ENCODE data around the gene PPTC7.
"Not testable (repeated sequence)": the region's sequence is repeated elsewhere in the genome, so short reads cannot be mapped to it uniquely, and the experiment has no call there.

The PPTC7 gene

DNA sequence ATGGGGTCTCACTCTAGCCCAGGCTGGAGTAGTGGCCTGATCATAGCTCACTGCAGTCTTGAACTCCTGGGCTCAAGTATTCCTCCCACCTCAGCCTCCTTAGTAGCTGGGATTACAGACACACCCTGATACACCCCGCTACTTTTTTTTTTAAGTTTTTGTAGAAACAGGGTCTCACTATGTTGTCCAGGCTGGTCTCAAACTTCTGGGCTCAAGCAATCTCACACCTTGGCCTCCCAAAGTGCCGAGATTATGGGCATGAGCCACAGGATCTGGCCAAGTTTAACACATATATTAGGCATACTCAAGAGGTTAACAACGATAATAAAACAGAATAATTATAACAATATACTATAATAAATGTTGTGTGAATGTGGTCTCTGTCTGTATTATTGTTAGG is 25.8 kb downstream of the PPTC7 start:
- H3K9me3 ChIP-seq (ENCODE audit: low read length) = no peaks in the 10 kb centered on the region
- H3K36me3 ChIP-seq (ENCODE audit: insufficient read depth, low read length) = no peaks in the 10 kb centered on the region
- H3K27me3 ChIP-seq (ENCODE audit: control insufficient read depth in 1 of 2, insufficient read depth in 2 of 2, low read length in 2 of 2) = no peaks in the 10 kb centered on the region
- peaks cover 34% of the 10 kb centered on the region for H3K4me1 ChIP-seq (ENCODE audit: insufficient read depth, low read length)
- no peak overlapping the region for H3K27ac ChIP-seq (ENCODE audit: low read depth, low read length)
- H3K9ac ChIP-seq (ENCODE audit: low read length) = no peak overlapping the region
- no peak overlapping the region for H3K4me3 ChIP-seq (ENCODE audit: low read depth in 1 of 2, low read length in 2 of 2)

DNA sequence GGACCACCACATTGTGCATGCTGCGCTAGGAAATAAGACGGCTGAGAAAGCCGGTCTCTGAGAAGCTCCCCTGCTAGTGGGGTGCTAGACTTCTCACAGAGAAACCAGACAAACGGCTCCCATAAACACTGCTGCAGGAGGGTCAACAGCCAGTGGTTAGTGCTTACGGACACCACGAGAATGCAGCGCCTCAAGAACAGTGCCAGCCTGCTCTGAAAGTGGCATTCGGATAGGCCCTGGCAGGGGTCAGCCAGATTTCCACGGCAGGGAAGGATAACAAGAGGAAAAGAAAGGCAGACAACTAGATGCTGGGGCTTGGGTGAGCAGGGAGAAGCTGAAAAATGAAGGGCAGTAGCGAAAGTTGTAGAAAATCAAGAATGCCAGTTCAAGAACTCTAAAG is 26.4 kb downstream of the PPTC7 start:
- H3K27me3 ChIP-seq (ENCODE audit: control insufficient read depth in 1 of 2, insufficient read depth in 2 of 2, low read length in 2 of 2) = no peaks in the 10 kb centered on the region
- H3K4me1 ChIP-seq (ENCODE audit: insufficient read depth, low read length) = peaks cover 28% of the 10 kb centered on the region
- H3K36me3 ChIP-seq (ENCODE audit: insufficient read depth, low read length) = no peaks in the 10 kb centered on the region
- no peak overlapping the region for H3K9ac ChIP-seq (ENCODE audit: low read length)
- no peaks in the 10 kb centered on the region for H3K9me3 ChIP-seq (ENCODE audit: low read length)
- H3K4me3 ChIP-seq (ENCODE audit: low read depth in 1 of 2, low read length in 2 of 2) = no peak overlapping the region
- H3K27ac ChIP-seq (ENCODE audit: low read depth, low read length) = peak overlapping the region; percentile 65

- H3K9me3 ChIP-seq (ENCODE audit: low read length) = no peaks in the 10 kb centered on the region
- peaks cover 27% of the 10 kb centered on the region for H3K4me1 ChIP-seq (ENCODE audit: insufficient read depth, low read length)
- H3K36me3 ChIP-seq (ENCODE audit: insufficient read depth, low read length) = no peaks in the 10 kb centered on the region
- H3K4me3 ChIP-seq (ENCODE audit: low read depth in 1 of 2, low read length in 2 of 2) = peak overlapping the region in 1 of 2 donors; percentile 2
- no peaks in the 10 kb centered on the region for H3K27me3 ChIP-seq (ENCODE audit: control insufficient read depth in 1 of 2, insufficient read depth in 2 of 2, low read length in 2 of 2)
- H3K9ac ChIP-seq (ENCODE audit: low read length) = no peak overlapping the region
- H3K27ac ChIP-seq (ENCODE audit: low read depth, low read length) = peak overlapping the region; percentile 36
These were observed 27.3 kb downstream of the PPTC7 start for GRCh38 chr12:110555577-110556406.

DNA sequence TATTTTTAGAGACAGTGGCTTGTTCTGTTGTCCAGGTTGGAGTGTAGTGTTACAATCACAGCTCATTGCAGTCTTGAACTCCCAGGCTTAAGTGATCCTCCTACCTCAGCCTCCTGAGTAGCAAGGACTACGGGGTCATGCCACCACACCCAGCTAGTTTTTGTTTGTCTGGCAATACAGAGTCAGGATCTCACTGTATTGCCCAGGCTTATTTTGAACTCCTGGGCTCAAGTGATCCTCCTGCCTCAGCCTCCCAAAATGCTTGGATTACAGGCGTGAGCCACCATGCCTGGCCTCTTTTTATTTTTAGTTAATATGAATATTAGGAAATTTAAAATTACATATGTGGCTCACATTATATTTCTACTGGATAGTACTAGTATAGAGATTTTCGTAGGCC is 28.9 kb downstream of the PPTC7 start:
- Histone ChIP-seq H3K36me3 (ENCODE audit: insufficient read depth, low read length) (no peaks in the 10 kb centered on the region), H3K4me3 (ENCODE audit: low read depth in 1 of 2, low read length in 2 of 2) (no peak overlapping the region), H3K4me1 (ENCODE audit: insufficient read depth, low read length) (peaks cover 35% of the 10 kb centered on the region), H3K27ac (ENCODE audit: low read depth, low read length) (no peak overlapping the region), H3K9me3 (ENCODE audit: low read length) (no peaks in the 10 kb centered on the region), H3K9ac (ENCODE audit: low read length) (no peak overlapping the region), H3K27me3 (ENCODE audit: control insufficient read depth in 1 of 2, insufficient read depth in 2 of 2, low read length in 2 of 2) (no peaks in the 10 kb centered on the region)

- peaks cover 46% of the 10 kb centered on the region for H3K4me1 ChIP-seq (ENCODE audit: insufficient read depth, low read length)
- no peak overlapping the region for H3K9ac ChIP-seq (ENCODE audit: low read length)
- H3K4me3 ChIP-seq (ENCODE audit: low read depth in 1 of 2, low read length in 2 of 2) = no peak overlapping the region
- no peaks in the 10 kb centered on the region for H3K9me3 ChIP-seq (ENCODE audit: low read length)
- H3K27me3 ChIP-seq (ENCODE audit: control insufficient read depth in 1 of 2, insufficient read depth in 2 of 2, low read length in 2 of 2) = no peaks in the 10 kb centered on the region
- no peaks in the 10 kb centered on the region for H3K36me3 ChIP-seq (ENCODE audit: insufficient read depth, low read length)
- no peak overlapping the region for H3K27ac ChIP-seq (ENCODE audit: low read depth, low read length)
These were observed 32.1 kb downstream of the PPTC7 start for GRCh38 chr12:110550981-110551380.

- H3K4me1 ChIP-seq (ENCODE audit: insufficient read depth, low read length) = peaks cover 44% of the 10 kb centered on the region
- H3K27ac ChIP-seq (ENCODE audit: low read depth, low read length) = peak overlapping the region; percentile 3
- H3K4me3 ChIP-seq (ENCODE audit: low read depth in 1 of 2, low read length in 2 of 2) = no peak overlapping the region
- no peaks in the 10 kb centered on the region for H3K36me3 ChIP-seq (ENCODE audit: insufficient read depth, low read length)
- H3K9me3 ChIP-seq (ENCODE audit: low read length) = no peaks in the 10 kb centered on the region
- no peak overlapping the region for H3K9ac ChIP-seq (ENCODE audit: low read length)
- no peaks in the 10 kb centered on the region for H3K27me3 ChIP-seq (ENCODE audit: control insufficient read depth in 1 of 2, insufficient read depth in 2 of 2, low read length in 2 of 2)
These were observed 33.4 kb downstream of the PPTC7 start for GRCh38 chr12:110549716-110550115.

DNA sequence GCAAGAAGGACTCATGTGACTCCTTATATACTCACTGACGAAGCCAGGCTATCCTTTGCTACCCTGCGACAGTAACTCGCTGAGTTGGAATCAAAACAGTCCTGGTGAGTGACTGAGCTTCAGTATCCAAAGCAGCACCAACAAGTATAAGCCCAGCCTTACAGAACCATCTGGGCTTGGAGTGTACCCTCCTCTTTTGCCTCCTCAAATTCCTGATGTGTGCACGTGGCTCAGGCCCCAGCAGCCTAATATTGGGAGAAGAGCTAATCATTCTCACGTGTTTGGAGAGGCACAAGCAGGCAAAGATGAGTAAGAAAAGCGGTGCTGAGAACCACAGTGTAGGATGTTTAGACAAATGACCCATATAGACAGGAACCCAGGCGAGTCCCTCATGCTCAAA is 34.4 kb downstream of the PPTC7 start:
- Histone ChIP-seq H3K9ac (ENCODE audit: low read length) (no peak overlapping the region), H3K9me3 (ENCODE audit: low read length) (no peaks in the 10 kb centered on the region), H3K27ac (ENCODE audit: low read depth, low read length) (peak overlapping the region; percentile 36), H3K4me3 (ENCODE audit: low read depth in 1 of 2, low read length in 2 of 2) (no peak overlapping the region), H3K27me3 (ENCODE audit: control insufficient read depth in 1 of 2, insufficient read depth in 2 of 2, low read length in 2 of 2) (no peaks in the 10 kb centered on the region), H3K36me3 (ENCODE audit: insufficient read depth, low read length) (no peaks in the 10 kb centered on the region), H3K4me1 (ENCODE audit: insufficient read depth, low read length) (peaks cover 45% of the 10 kb centered on the region)

- Histone ChIP-seq H3K9ac (ENCODE audit: low read length) (no peak overlapping the region), H3K4me1 (ENCODE audit: insufficient read depth, low read length) (peaks cover 56% of the 10 kb centered on the region), H3K27ac (ENCODE audit: low read depth, low read length) (no peak overlapping the region), H3K4me3 (ENCODE audit: low read depth in 1 of 2, low read length in 2 of 2) (no peak overlapping the region), H3K27me3 (ENCODE audit: control insufficient read depth in 1 of 2, insufficient read depth in 2 of 2, low read length in 2 of 2) (no peaks in the 10 kb centered on the region), H3K36me3 (ENCODE audit: insufficient read depth, low read length) (no peaks in the 10 kb centered on the region), H3K9me3 (ENCODE audit: low read length) (no peaks in the 10 kb centered on the region)
These were observed 36.0 kb downstream of the PPTC7 start for GRCh38 chr12:110547090-110547489.

DNA sequence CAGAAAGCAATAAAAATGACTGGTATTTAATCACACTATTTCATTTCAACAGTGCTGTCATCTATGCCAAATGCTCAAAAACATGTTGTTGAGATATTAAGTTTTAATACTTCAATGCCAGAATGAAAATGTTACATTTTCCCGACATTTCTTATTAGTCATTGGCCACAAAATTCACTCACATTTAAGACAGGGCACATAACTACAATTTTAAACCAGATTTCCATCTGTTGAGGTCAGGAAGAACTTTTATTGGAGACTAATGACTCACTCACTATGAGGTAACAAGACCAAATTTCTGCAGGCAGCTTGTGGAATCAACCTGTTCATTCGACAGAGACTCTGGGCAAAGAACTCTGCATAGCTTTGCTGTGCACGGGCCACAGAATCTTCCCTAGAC is 36.8 kb downstream of the PPTC7 start:
- Histone ChIP-seq H3K9ac (ENCODE audit: low read length) (no peak overlapping the region), H3K27ac (ENCODE audit: low read depth, low read length) (peak overlapping the region; percentile 10), H3K9me3 (ENCODE audit: low read length) (no peaks in the 10 kb centered on the region), H3K36me3 (ENCODE audit: insufficient read depth, low read length) (no peaks in the 10 kb centered on the region), H3K4me3 (ENCODE audit: low read depth in 1 of 2, low read length in 2 of 2) (no peak overlapping the region), H3K4me1 (ENCODE audit: insufficient read depth, low read length) (peaks cover 56% of the 10 kb centered on the region), H3K27me3 (ENCODE audit: control insufficient read depth in 1 of 2, insufficient read depth in 2 of 2, low read length in 2 of 2) (no peaks in the 10 kb centered on the region)

DNA sequence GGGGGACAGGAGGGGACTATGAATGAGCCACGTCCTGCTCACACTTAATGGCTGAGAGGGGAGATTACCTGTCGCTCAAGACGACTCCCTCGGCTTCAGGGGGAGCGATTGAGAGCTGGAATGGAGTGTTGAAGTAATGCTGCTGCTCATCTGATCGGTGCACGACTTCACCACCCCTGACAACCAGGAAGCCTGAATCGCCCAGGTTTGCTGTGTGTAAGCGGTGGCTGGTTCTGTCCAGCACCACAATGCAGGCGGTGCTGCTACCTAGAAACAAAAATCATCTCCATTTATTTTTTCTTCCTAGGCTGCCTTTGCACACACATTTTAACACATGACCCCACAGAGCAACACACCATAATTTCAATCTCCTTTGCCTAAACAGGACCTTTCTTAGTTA is 37.3 kb downstream of the PPTC7 start:
- H3K27ac ChIP-seq (ENCODE audit: low read depth, low read length) = no peak overlapping the region
- H3K4me3 ChIP-seq (ENCODE audit: low read depth in 1 of 2, low read length in 2 of 2) = no peak overlapping the region
- H3K4me1 ChIP-seq (ENCODE audit: insufficient read depth, low read length) = peaks cover 56% of the 10 kb centered on the region
- no peak overlapping the region for H3K9ac ChIP-seq (ENCODE audit: low read length)
- no peaks in the 10 kb centered on the region for H3K36me3 ChIP-seq (ENCODE audit: insufficient read depth, low read length)
- no peaks in the 10 kb centered on the region for H3K27me3 ChIP-seq (ENCODE audit: control insufficient read depth in 1 of 2, insufficient read depth in 2 of 2, low read length in 2 of 2)
- H3K9me3 ChIP-seq (ENCODE audit: low read length) = no peaks in the 10 kb centered on the region

- not testable (repeated sequence) for H3K27ac ChIP-seq (ENCODE audit: low read depth, low read length)
These were observed 37.9 kb downstream of the PPTC7 start for GRCh38 chr12:110545259-110545658.

DNA sequence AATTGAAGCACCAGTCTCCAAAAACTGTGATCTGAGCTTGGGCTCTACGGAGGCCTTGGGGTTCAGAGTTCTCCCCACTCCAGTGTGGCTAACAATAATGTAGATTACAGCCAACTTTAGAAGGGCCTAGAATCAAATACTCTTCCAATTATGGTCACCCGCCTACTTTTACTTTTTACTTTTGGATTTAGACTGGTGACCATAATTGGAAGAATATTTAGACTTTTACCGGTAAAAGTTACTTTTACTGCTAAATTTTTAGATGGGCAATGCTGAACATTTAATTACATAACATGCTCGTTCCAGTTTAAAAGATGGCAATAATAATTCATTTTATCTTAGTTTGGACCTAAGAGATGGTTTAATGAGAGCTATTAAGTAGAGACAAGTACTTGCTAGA is 39.2 kb downstream of the PPTC7 start:
- Histone ChIP-seq H3K4me1 (ENCODE audit: insufficient read depth, low read length) (peaks cover 46% of the 10 kb centered on the region), H3K9ac (ENCODE audit: low read length) (no peak overlapping the region), H3K9me3 (ENCODE audit: low read length) (no peaks in the 10 kb centered on the region), H3K27me3 (ENCODE audit: control insufficient read depth in 1 of 2, insufficient read depth in 2 of 2, low read length in 2 of 2) (no peaks in the 10 kb centered on the region), H3K36me3 (ENCODE audit: insufficient read depth, low read length) (peaks cover 7% of the 10 kb centered on the region), H3K4me3 (ENCODE audit: low read depth in 1 of 2, low read length in 2 of 2) (peak overlapping the region in 1 of 2 donors; percentile 1), H3K27ac (ENCODE audit: low read depth, low read length) (peak overlapping the region; percentile 78)

More at GRCh38 chr12:110545259-110545658, 37.9 kb downstream of the PPTC7 start:
- not testable (repeated sequence) for H3K4me3 ChIP-seq (ENCODE audit: low read depth in 1 of 2, low read length in 2 of 2); H3K9ac ChIP-seq (ENCODE audit: low read length); H3K36me3 ChIP-seq (ENCODE audit: insufficient read depth, low read length); H3K27me3 ChIP-seq (ENCODE audit: control insufficient read depth in 1 of 2, insufficient read depth in 2 of 2, low read length in 2 of 2); H3K9me3 ChIP-seq (ENCODE audit: low read length)
- peaks cover 56% of the 10 kb centered on the region for H3K4me1 ChIP-seq (ENCODE audit: insufficient read depth, low read length)
